Measurements from ENCODE around the gene SIM1.

Gene SIM1

DNA sequence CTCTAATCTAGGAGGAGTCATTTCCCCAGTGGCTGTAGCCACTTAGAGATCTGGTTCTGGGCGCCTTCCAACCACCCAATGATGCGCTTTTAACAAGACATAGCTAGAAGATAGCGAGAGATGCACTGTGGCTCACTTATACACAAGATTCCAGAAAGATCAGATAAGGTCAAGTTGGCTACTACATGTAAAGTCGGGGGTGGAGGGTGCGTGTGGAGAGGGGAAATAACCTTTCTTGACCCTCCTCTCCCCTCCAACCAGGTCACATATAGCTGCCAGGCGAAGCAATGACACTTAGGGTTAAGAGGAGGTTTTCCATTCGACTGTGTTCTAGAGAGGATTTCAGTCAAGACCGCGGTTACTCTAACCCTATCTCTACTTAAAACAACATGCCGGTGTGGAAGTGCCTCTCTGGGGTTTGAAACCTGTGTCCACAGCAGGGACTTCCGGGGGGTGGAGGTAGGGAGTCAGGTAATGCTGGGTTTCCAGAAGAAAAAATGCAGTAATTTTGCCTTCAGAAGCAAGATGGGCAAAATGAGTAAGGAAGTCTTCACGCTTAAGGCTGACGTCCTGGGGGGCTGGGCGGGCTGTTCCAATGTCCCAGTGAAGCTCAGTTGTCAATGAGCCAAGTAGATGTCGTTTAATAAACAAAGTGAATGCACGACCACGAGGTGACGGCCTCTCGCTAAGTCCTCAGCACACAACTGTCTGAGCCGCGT, 1.8 kb upstream of the SIM1 start:
- Histone ChIP-seq H3K9me3 (ENCODE audit: insufficient read depth, low read depth, low read length) (no peaks in the 10 kb centered on the region), H3K4me2 (ENCODE audit: low read depth, low read length, poor library complexity, severe bottlenecking) (no peak overlapping the region)

DNA sequence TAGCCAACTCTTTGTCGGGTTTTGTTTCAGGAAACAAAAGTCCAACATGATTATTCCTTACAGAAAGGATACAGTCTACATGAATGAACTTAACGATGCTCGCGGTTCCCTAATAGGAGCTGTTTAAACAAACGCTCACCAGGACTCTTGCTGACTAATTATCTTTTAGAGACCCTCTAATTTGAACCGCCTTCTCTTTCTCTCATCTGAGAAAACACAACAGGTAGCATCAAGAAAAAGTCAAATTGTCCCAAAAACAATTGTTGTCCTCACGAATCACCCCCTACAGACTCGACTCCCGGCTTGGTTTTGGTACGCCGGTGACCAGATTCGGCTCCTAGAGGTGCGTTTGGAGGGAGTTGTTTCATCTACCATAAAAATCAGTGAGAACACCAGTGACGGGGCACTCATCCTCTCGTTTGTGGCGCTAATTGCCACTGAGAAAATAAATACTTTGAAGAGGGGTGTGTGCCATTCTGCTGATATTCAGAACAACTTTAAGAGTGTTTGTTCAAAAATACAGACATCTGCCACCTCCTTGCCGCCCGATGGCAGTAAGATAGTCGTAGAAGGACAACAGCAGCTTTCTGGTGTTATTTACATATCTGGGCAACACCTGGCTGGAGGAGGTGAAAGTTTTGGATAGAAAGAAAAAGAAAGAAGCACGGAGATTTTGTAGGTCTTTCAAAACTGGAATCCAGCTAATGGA, 1.1 kb upstream of the SIM1 start:
- no peaks in the 10 kb centered on the region for H3K36me3 ChIP-seq (ENCODE audit: insufficient read depth, low read length)
- H3K9me2 ChIP-seq (replicated peaks; ENCODE audit: low read depth, low read length) = no peaks in the 10 kb centered on the region
- H3K4me2 ChIP-seq (ENCODE audit: low read depth, low read length, poor library complexity, severe bottlenecking) = no peak overlapping the region
- no peak for TF ChIP-seq EZH2phosphoT487 (IDR thresholded peaks at IDR 0.05; ENCODE audit: borderline replicate concordance)
- TF ChIP-seq, protein P1, sequence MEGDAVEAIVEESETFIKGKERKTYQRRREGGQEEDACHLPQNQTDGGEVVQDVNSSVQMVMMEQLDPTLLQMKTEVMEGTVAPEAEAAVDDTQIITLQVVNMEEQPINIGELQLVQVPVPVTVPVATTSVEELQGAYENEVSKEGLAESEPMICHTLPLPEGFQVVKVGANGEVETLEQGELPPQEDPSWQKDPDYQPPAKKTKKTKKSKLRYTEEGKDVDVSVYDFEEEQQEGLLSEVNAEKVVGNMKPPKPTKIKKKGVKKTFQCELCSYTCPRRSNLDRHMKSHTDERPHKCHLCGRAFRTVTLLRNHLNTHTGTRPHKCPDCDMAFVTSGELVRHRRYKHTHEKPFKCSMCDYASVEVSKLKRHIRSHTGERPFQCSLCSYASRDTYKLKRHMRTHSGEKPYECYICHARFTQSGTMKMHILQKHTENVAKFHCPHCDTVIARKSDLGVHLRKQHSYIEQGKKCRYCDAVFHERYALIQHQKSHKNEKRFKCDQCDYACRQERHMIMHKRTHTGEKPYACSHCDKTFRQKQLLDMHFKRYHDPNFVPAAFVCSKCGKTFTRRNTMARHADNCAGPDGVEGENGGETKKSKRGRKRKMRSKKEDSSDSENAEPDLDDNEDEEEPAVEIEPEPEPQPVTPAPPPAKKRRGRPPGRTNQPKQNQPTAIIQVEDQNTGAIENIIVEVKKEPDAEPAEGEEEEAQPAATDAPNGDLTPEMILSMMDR (conservative IDR thresholded peaks at IDR 0.05; ENCODE audit: low read length) = no peak
- no peaks in the 10 kb centered on the region for H3F3A ChIP-seq (ENCODE audit: low read depth)
- no peaks in the 10 kb centered on the region for H3K4me1 ChIP-seq (ENCODE audit: insufficient read depth, low read length, poor library complexity, severe bottlenecking)
- no peaks in the 10 kb centered on the region for H3K27me3 ChIP-seq (ENCODE audit: insufficient read depth, low read length, poor library complexity, severe bottlenecking)
- no peak overlapping the region for H3K4me3 ChIP-seq (ENCODE audit: low read length, poor library complexity, severe bottlenecking)
- no peak overlapping the region for H2AFZ ChIP-seq (ENCODE audit: low read length)
- no peaks in the 10 kb centered on the region for H3K79me2 ChIP-seq (ENCODE audit: insufficient read depth, low read length)
- H4K20me1 ChIP-seq (ENCODE audit: insufficient read depth, low read length, poor library complexity, severe bottlenecking) = no peaks in the 10 kb centered on the region
- no peaks in the 10 kb centered on the region for H3K9me3 ChIP-seq (ENCODE audit: insufficient read depth, low read depth, low read length)
- H3K9ac ChIP-seq (ENCODE audit: low read depth, low read length, poor library complexity, severe bottlenecking) = no peak overlapping the region

More for the DNA sequence above, 1.8 kb upstream of the SIM1 start:
- no peaks in the 10 kb centered on the region for H3K4me1 ChIP-seq (ENCODE audit: insufficient read depth, low read length, poor library complexity, severe bottlenecking)
- no peaks in the 10 kb centered on the region for H3K79me2 ChIP-seq (ENCODE audit: insufficient read depth, low read length)
- TF ChIP-seq EZH2phosphoT487 (IDR thresholded peaks at IDR 0.05; ENCODE audit: borderline replicate concordance) = no peak
- TF ChIP-seq, protein P1 (conservative IDR thresholded peaks at IDR 0.05; ENCODE audit: low read length) = no peak
- no peaks in the 10 kb centered on the region for H3K9me2 ChIP-seq (replicated peaks; ENCODE audit: low read depth, low read length)
- H3K4me3 ChIP-seq (ENCODE audit: low read length, poor library complexity, severe bottlenecking) = no peak overlapping the region
- H3F3A ChIP-seq (ENCODE audit: low read depth) = no peaks in the 10 kb centered on the region
- H3K27me3 ChIP-seq (ENCODE audit: insufficient read depth, low read length, poor library complexity, severe bottlenecking) = no peaks in the 10 kb centered on the region
- H3K9ac ChIP-seq (ENCODE audit: low read depth, low read length, poor library complexity, severe bottlenecking) = no peak overlapping the region
- no peaks in the 10 kb centered on the region for H4K20me1 ChIP-seq (ENCODE audit: insufficient read depth, low read length, poor library complexity, severe bottlenecking)
- no peak overlapping the region for H2AFZ ChIP-seq (ENCODE audit: low read length)
- no peaks in the 10 kb centered on the region for H3K36me3 ChIP-seq (ENCODE audit: insufficient read depth, low read length)

- H3K27me3 ChIP-seq (ENCODE audit: insufficient read depth, low read length, poor library complexity, severe bottlenecking) = no peaks in the 10 kb centered on the region
- H3K9me2 ChIP-seq (replicated peaks; ENCODE audit: low read depth, low read length) = no peaks in the 10 kb centered on the region
- no peak overlapping the region for H3K9ac ChIP-seq (ENCODE audit: low read depth, low read length, poor library complexity, severe bottlenecking)
- H2AFZ ChIP-seq (ENCODE audit: low read length) = no peak overlapping the region
- no peaks in the 10 kb centered on the region for H3F3A ChIP-seq (ENCODE audit: low read depth)
- TF ChIP-seq EZH2phosphoT487 (IDR thresholded peaks at IDR 0.05; ENCODE audit: borderline replicate concordance) = no peak
- TF ChIP-seq, protein P1 (conservative IDR thresholded peaks at IDR 0.05; ENCODE audit: low read length) = no peak
- H3K9me3 ChIP-seq (ENCODE audit: insufficient read depth, low read depth, low read length) = no peaks in the 10 kb centered on the region
- H3K4me3 ChIP-seq (ENCODE audit: low read length, poor library complexity, severe bottlenecking) = no peak overlapping the region
- H3K4me2 ChIP-seq (ENCODE audit: low read depth, low read length, poor library complexity, severe bottlenecking) = no peak overlapping the region
- no peaks in the 10 kb centered on the region for H3K79me2 ChIP-seq (ENCODE audit: insufficient read depth, low read length)
- H3K4me1 ChIP-seq (ENCODE audit: insufficient read depth, low read length, poor library complexity, severe bottlenecking) = no peaks in the 10 kb centered on the region
- H3K36me3 ChIP-seq (ENCODE audit: insufficient read depth, low read length) = no peaks in the 10 kb centered on the region
- H4K20me1 ChIP-seq (ENCODE audit: insufficient read depth, low read length, poor library complexity, severe bottlenecking) = no peaks in the 10 kb centered on the region
Observed at GRCh38 chr6:100464162-100464851, 414 bp downstream of the SIM1 start.
